HG03103 (cell line): ENCODE data around the gene GJA4.

Experiments
- ATAC-seq: cut with Tn5 transposase; IDR thresholded peaks from one replicate; pipeline ENCODE4 v1.9.1; 2021; ENCODE audit warnings: low read depth; ENCODE audit not compliant: unreplicated experiment

The GJA4 gene

DNA sequence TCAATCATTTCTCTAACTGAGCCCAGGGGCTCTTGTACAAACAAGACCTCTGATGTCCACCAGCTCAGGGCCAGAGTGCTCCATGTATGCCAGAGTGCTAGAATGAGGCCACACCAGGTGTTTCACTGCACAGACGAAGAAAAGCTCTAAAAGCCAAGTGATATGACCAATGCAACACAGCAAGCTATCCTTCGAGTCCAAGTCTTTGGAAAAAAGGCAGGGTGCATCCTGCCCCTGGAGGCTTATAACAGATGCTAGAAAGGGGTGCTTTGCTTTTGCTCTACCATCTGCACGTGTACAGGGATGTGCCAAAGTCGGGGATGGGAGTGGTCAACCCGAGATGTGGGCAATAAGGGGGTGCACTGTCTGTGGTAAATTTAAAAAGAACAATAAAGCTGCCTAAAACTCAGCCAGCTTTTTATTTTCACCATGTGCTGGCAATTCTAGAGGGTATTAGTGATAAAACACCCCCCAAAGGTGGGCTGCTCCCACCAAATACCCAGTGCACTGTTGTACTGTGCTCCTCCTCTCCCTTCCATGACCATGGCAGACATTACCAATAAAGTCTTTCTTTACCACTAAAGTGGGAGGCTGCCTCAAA is 34.6 kb downstream of the GJA4 start:
- no peak for ATAC-seq

DNA sequence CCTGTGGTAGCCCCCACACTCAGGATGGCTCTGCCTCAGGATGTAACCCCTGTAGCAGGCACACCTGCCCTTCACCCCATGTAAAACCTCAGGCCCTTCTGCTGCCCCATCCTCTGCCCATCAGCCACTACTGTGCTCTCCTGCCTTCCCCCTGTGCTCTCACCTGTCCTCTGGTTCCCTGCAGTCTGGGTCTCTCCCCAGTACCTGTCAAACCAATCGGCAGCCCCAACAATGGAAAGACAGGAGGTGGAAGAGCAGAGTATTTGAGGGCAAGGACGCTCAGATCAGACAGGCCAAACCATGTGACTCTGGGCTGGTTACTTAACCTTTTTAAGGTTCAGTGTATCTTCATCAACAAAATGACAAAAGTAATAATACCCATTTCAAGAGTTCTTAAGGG is 35.8 kb downstream of the GJA4 start:
- no peak for ATAC-seq

DNA sequence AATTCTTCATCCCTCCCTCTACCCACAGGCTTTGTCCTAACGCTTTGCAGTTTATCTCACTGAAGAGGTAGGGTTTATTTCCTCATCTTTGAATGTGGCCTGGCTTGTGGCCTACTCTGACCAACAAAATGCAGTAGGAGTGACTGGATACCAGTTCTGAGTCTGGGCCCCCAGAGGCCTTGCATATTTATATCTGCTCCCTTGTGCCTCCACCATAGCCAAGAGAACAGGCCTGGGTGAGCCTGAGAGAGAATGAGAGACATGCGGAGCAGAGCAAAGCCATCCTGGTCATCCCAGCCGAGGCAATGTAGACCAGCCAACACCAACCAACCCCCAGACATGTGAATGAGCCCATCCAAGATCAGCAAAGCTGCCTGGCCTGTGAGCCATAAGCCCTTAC is 36.5 kb downstream of the GJA4 start:
- ATAC-seq, result no peak

DNA sequence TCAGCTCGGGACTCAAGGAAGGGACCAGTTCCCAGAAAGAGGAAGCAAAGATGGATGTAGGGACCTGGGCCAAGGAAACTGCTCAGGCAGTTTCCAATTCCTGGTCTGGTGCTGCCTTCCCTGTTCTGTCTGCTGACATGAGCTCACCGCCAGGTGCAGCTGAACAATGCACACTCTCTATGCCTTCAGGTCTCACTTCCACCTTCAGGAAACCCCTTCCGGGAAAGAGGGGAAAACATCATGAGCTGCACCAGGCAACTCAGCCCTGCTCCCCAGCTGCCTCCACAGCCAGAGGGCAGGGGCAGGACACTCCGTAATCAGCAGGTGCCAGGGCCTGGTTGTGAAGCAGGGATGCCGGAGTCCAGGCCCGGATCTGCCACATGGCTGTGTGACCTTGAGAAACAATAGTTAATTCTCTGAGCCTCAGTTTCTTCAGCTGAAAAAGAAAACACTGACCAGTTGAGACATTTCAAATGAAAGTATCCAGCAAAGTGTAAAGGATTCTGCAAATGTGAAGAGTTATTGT is 39.0 kb downstream of the GJA4 start:
- ATAC-seq, result no peak

DNA sequence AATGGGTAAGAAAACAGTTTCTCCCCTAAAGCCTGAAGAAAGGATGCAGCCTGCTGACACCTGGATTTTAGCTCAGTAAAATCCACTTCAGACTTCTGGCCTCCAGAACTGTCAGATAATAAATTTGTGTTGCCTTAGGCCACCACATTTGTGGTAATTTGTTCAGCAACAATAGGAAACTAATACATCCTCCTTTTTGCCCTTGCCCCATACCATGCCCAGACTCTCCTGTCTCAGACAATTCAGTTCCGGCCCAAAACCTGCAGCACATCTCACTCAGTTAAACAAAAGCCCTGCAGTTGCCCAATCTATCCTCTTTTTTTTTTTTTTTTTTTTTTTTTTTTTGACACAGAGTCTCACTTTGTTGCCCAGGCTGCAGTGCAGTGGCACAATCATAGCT is 40.9 kb downstream of the GJA4 start:
- ATAC-seq, result no peak

DNA sequence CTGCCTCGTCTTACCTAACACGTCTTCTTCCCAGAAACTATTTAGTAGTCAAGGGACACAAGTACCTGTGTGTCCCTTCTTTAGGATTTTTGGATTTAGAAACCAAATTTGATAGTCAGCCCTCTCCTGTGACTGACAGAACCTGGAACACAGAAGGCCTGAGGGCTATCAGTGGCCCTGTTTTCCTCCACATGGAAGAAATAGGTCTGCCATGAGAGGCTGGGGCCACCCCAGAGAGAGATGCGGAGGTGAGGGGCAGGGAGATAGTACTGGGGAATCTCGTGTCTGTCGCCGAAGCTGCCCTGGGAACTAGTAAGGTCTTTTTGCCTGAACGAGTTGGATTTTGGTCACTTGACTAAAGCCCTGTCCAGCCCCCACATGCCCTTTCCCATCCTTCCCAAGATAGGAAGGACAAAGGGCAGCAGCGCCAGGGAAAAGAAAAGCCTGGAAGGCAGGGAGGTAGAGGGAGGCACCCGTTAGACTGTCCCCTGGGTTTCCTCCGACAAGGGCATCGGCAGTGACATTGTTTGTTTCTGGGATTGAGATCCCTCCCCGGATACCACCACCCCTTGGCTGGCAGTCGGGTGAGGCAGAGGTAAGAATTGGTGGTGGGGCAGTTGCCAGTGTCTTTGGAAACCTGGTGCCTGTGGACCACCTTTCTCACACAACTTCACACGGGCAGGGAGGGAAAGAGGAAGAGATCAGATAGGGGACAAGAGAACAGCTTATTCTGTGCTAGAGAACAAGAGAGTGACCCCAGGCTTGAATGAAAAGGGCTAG is 46.9 kb downstream of the GJA4 start:
- no peak for ATAC-seq

DNA sequence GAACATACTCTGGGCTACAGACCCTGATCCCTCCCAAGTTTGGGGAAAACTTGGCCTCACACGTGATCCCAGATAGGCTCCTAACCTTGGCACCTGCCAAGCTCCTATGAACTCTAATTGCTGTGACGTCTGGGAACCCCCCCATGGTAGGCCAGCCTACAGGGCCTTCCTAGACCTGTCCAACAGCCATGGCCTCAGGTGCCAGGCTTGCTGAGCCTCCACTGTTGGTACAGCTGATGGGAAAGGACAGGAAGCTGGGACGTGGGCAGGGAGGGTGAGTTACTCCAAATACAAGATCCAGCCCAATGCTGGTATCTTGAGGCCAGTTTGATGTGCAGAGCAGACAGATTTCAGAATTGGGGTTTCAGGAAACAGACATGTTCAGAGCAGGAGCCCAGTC is 47.6 kb downstream of the GJA4 start:
- no peak for ATAC-seq

DNA sequence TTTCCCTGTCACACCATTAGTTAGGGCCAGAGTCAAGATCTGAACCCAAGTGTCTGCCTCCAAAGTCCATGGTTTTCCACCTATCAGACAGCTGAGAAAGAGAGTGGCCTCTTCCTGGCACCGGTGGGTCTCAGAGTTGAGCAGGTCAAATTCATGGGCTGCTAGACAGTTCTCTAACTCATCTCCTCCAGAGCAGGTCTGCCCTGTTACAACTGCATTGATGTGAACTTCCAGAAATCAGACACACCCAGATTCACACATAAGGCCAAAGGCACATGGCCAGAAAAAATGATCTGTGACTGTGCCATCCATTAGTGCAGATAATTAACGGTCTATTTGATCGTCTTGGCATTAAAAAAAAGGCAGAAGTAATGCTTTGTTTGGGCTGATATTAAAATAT is 49.3 kb downstream of the GJA4 start:
- no peak for ATAC-seq

DNA sequence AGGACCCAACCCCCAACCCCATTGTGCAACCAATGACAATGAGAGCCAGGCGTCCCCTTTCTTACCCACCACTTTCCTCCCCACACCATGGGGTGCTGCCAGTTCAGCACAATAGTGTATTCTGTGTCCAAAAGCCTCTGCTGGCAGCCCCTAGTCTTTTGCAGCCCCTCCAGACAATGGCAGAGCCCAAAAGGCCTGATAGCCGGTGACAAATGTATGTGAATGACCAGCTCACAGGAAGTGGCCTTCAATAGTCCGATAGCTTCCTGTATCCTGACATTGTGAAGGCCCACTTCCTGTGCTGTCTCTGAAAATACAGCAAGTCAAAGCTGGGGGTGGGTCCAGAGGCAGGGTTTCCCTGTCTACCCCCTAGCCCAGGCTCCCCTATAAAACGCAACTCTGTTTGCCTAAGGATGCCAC is 50.2 kb downstream of the GJA4 start:
- ATAC-seq, result no peak

DNA sequence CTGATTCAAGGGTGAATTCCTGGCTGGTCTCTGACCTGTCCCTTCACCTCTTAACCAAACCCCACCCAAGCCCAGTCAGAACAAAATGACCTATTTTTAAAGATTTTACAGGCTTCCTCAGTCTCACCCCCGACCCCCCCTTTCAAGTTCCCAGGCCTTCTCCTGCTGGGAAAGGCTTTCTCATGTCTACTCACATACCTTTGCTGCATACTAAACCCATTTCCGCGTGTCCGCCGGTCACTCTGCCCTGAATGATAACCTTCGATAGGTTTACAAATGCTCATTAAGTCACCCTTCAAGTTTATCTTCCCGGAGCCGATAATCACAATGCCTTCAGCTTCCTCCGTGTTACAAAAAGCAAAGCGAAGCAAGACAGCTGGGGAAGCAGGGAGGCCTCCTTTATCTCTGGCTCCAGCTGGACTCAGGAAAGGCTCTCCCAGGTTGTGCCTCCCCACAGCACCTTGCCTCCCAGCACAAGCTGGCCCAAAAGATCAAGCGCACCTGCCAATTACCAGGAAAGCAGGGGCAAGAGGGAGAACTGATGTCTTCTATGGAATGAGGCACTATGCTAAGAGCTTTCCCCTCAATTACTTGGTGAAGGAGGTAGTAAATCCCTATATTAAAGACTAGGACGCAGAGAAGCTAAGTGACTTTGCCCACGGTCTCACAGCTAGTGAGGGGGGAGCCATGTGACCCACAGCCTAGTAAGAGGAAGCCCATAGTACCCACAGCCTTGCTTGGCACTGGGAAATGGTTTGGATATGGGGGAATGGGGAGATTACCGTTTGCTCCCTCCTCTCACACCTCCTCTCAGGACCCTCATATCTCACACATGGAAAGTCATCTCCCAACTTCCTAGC is 50.8 kb downstream of the GJA4 start:
- no peak for ATAC-seq

DNA sequence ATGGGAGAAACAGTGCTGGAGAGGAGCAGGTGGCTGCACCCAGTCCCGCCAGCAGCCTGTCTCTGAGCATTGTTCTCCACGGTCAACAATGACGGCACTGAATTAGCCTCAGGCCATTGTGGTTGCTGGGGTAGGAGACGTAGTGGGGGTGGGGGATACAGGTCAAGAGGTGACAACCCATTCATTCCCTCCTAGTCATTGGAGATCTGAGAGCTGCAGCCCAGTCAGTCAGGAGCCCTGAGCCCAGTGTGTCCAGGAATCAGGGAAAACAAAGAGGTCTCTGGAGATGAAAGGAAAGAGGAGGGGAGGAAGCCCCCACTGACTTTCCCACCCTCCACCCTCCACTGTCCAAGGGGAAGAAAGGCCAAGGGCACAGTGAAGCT is 51.4 kb downstream of the GJA4 start:
- ATAC-seq, result no peak
